D341Med (cell line): ENCODE data around the gene CNTRL.

ENCODE experiments used
- DNase-seq: peaks from one replicate; pipeline ENCODE4 v3.0.0; 2012; ENCODE audit warnings: low spot score

Gene CNTRL

DNA sequence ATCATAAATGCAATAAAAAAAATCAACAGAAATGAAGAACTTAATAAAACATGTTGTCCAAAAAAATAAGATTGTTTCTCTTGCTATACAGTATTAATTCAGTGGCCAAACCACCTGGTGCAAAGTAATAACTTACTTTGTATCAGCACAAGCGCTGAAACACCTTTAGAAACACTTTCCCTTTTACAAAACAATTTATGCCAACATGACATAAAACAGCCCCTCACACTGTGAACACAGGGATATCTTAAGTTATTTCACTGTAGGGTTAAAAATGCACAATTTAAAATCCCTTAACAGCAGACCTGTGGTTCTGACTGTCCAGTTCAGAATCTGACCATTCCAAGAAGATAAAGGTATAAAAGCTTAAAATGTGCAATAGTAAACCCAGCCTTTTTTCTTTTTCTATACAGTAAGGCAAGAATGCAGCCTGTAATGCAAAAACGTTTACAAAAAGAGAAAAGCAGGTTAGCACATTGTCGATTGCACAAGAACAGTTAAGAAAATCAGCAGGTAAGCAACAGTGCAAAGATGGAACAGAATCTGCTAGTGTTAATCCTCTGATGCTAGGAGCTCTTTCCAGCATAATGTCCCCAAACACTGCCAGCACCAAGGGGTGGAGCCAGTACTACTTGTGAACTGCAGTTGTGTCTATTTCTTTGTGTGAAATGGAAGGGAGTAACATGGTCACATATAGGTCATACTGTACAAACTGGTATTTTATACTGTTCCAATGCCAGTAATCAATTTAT is 105.4 kb downstream of the CNTRL start:
- no peak for DNase-seq

DNA sequence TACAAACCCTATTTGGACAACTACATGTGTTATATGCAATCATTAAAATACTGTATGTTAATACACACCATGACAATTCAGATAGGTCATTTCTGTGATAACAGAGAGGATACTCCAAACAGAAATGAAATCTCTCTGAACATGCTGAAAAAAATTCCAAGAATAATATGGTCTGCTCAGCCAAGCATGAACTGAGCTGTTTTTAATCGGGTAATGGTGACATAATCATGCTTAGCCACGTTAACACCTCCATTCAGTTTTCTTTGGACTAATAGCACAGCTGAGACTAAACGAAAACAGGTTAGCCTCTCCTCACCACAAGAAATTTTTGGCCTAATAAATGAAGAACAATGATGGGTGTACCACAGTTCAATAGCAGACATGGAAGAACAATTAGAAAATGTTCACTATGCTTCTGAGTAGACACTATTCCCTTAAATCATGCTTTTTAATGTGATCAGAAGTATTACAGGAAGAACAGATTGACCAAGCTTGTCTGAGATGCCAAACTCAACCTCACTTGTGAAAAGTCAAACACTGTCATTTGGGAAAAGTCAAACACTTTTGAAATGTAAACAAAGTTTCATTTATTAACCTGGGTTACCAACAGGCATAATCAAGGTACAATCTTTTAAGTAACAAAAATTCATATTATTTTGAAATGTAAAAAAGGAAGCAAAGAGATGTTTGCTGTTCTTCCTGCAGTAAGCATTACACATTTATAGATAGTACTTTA is 107.5 kb downstream of the CNTRL start:
- DNase-seq, result peak; percentile 45

DNA sequence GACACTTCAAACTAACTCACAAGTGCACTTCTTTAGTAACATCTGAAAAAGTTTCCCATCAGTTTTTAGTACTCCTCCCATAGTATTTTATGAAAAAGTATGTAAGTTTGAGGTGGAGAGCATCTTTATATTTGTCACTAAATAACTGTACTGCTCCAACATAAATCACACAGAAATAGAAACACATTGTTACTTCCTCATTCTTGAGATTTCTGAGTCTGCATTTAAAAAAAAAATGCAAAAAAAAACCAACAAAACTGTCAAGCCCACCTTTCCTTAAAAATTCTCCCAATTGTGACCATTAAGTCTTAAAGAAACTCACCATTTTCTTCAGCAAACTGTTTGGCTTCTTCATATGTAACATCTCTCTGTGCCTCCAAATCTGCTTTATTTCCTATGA is 108.2 kb downstream of the CNTRL start:
- DNase-seq, result no peak

DNA sequence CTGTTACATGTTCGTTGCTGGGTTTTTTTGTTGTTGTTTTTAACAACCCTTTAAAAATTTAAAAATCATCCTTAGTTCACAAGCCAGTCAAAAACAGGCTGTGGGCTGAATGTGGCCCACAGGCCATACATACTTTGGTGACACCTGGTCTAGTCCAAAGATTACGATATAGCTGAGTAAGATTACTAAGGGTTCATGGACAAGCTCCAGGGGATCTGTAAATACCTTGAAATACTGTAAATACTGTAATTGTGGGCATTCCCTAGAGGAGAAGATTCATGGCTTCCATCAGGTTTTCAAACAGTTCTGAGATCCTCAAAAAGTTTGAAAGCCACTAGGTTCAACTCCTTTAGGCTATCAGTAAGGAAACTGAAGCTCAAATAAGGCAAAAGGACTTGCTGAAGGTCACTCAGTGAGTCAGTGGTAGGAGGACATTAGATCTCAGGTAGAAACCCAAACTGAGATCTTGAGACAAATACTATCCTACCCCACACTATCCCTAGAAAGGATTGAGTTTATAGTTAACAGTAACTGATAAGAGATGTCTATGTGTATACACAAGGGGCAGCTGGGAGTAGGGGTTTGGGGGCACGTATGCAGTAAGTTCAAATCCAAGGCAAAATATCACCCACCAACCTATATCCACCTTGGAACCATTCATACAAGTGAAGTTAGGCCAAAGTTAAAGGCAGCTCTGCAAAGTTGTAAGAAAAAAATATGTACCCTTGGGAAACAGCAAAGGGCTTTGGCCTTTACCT is 109.1 kb downstream of the CNTRL start:
- no peak for DNase-seq

DNA sequence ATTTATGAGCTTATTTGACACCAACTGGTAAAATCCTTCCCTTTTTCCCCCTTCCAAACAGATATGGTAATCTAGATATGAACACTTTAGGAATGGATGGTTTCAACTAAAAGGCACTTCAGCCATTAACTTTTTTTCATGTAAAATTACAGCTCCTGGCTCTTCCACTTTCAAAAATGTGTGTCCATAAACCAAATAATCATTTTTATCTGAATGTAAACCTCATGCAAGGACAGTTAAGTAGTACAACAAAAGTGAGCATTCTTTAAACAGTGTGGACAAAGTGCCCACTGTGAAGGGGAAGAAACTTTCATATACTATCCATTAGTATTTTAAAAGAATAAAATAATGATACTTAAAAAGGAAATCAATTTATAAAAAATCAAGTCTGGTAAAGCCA is 109.7 kb downstream of the CNTRL start:
- DNase-seq, result no peak

DNA sequence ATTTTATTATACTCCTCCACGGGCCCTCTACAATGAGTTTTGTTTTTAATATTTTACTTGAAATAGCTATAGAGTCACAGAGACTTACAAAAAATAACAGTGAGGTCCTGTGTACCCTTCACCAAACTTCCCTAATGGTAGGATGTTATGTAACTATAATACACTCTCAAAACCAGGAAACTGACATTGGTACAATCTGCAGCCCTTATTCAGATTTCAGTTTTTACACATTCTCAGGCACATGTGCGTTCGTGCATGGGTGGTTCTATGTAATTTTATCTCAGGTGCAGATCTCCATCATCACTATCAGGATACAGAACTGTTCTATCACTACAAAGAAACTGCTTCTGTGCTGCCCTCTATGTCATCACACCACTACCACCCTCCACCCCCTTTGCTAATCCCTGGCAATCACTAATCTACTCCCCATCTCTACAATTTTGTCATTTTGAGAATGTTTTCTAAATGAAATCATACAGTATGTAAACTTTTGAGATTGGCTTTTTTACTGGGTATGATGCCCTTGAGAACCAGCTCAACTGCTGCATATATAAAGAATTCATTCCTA is 110.5 kb downstream of the CNTRL start:
- no peak for DNase-seq

DNA sequence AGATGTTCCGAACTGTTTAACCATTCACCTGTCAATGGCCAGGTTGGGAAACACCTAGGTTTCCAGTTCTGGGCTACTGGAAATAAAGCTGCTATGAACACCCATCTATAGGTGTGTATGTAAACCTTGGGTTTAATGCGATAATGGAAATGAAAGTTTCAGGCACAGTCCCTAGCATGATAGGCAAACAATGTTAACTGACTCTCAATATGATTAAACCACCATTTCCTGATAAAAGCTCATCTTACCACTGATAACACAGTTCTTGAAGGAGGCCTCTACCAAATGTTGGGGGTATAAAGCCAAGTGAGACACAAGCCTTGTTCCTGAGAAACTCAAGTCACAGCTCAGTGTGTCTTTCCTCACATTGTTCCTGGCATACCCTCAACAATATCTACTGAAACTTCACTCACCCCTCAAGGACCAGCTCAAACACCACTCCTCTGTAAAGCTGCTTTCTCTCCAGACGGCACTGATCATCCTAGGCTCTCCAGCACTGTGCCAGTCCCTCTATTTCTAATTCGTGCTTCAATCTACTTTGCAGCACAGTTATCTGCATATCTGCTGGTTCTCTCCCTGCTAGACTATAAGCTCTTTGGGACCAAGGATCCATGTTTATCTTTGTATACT is 111.1 kb downstream of the CNTRL start:
- DNase-seq, result no peak

DNA sequence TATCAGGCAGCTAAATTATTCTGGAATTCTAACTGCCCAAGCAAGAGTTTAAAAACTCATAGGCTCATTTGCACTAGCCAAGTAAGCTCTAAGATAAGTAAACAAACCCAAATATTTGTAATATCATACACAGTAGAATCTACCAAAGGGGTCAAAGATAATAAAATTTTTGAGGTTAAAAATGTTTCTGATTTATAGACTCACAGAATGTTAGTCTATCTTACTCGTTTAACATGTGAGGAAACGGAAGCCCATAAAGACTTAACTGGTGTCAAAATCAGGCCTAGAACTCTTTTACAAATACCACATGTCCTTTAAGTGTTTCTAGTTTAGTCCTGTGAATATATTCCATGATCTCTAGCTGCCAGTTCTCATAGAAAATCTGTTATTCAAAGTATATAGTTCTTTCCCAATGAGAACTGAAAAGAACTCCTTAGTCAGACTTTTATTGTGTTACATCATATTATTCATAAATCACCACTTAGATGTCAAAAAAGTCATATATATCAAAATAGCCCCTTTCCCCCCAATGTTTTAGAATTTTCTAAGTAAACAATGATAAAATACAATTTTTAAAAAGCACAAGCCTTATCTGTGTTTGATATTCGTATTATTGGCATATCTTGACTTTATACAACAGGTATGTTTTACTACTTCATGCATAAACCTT is 113.0 kb downstream of the CNTRL start:
- DNase-seq, result no peak

DNA sequence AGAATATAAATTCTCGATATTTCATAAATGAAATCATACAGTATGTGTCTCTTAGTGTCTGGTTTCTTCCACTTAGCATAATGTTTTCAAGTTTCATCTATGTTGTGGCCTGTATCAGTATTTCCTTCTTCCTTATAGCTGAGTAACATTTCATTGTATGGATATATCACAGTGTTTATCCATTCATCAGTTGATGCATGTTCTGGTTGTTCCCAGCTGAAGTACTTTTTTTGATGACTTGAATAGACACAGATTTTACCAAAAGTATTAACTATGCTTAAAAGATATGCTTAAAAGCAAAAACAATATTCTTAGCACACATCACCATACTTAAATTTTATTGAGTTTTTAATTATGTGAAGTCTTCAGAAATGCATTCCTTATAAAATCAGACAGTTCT is 114.3 kb downstream of the CNTRL start:
- no peak for DNase-seq

DNA sequence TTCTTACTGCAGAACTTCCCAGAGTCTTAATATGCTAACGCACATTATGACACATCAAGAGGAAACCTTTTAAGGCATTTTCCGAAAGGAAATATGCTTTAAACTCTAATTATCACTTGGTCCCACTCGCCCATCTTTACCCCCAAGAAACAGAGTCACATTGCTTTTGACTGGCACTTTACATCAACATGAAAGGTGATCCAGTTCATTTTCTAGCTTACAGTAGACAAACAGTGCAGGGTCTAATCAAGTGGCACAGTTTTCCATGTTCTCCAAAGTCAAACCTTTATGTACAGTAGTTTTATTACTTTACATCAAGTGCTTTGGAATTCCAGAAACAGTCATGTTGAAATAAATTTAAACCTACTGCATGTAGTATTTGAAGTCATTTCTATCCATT is 114.9 kb downstream of the CNTRL start:
- DNase-seq, result no peak

DNA sequence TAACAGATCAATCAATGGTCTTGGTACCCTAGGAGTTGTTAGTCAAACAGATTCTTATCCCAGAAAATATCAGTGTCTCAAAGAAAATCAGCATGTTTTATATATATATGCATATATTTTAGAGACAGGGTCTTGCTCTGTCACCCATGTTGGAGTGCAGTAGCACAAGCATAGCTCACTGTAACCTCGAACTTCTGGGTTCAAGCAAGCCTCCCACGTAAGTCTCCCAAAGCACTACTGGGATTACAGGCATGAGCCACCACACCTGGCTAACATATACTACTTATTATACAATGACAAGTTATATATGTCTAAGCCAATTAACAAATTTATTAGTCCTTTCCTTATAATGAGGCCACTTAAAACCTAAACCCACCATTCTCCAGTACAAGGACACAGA is 116.5 kb downstream of the CNTRL start:
- DNase-seq, result no peak

DNA sequence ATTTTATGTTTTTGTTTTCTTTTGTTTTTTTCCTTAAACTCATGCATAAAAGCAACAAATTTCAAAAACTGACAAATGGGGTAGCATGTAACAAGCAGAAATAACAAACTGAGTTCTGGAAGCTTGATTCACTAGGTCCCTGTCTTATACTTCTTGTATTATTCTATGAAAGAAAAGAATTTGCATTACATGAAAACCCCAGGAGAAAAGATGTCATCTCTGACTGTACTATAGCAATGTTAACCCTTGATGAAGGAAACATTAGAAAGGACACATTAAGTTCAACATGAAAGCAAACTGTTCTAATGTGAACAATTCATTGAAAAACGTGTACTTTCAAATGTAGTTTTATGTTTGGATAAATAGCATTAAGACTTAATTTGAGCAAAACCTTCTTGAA is 117.8 kb downstream of the CNTRL start:
- no peak for DNase-seq

DNA sequence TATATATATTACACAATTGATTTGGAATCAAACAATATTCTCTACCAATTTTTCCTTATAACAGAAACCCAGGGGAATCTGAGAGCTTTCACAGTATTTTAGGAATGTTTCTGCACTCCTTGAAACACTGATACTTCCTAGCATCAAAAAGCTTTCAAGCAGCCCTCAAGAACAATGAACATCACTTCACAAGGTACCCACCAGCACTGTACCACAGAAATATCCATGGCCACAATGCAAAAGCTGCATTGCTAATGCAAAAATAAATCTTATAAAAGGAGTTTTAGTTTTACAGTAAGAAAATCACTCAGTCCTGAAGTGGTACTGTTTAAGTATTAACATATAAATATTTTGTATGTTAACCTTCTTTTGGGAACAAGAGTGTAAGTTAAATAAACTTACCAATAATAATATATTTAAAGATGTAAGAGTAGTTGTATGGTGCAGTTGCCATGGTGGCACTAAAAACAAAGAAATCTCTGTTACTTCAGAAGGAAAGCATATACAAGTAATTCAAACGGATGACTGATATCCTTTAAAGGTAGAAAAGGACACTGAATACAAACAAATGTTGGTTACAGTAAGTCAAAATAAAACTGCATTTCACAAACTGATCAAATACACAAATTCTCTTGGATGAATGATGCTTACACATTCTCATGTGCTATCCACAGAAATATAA is 118.3 kb downstream of the CNTRL start:
- DNase-seq, result no peak

DNA sequence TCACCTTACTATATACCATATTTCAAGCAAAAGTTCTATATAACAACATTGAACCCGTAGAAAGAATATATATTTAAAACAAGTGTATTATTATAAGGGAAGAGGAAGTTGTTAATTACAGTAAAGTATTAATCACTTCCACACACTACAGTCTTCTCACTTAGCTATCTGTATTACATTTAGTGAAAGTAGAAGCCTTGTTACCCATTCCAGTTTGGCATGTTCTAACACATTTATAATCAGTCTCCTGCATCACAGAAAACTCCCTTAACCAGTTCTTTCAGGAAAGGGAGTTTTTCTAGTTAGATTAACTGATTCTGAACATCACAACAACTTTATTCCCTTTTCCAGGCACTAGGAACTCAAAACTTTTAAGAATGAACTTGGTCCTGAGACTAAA is 120.0 kb downstream of the CNTRL start:
- DNase-seq, result no peak

DNA sequence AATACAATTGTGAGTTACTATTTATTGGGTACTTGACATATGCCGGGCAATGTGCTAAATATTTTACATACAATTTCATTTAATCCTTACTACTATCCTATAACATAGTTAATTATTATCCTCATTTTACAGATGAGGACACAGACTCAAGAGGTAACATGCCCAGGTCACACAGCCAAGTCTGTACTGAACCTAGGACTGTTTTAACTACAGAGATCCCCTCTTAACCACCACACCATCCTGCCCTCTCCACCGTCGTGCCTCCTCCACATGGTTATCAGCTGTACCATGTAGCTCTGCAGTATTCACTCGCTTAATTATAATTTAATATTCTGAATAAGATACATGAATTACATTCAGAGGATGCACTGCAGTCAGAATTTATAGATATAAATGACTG is 121.6 kb downstream of the CNTRL start:
- DNase-seq, result no peak

DNA sequence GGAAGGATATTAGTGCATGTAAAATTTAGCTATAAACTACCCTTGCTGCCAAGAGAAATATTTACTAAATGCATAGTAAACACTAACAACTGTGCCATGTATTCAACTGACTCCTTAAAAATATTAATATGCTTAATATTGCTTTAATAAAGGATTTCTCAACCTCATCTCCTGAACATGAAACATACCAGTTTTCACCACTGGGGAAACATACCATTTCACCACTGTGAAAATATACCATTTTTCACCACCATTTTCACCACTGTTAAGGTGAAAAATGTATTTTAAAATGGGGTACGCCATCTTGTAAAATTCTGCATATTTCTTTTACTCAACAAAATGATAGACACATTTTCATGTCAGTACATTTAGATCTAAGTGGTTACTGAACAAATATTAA is 122.4 kb downstream of the CNTRL start:
- no peak for DNase-seq

DNA sequence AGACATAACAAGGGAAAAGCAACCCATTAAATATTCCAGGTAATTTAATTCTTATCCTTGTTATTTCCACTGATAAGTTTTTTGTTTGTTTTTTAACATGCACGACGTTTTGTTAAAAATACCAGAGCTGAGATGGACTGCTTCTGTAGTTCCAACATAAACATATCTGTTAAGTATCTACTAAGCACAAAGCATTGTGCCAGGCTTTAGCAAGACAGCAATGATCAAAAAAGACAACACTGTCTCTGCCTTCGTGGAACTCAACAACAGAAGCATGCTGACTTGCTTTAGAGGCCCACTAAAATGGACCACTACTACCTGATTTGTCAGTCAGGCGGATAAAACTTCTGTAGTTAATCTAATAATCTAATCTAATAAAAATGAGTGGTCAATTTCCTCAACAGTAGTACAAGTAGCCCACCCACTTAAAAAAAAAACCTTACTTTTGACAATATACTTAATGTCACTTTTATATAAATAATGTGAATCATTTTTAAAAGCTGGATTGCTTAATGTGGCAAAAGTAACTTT is 123.8 kb downstream of the CNTRL start:
- DNase-seq, result no peak

DNA sequence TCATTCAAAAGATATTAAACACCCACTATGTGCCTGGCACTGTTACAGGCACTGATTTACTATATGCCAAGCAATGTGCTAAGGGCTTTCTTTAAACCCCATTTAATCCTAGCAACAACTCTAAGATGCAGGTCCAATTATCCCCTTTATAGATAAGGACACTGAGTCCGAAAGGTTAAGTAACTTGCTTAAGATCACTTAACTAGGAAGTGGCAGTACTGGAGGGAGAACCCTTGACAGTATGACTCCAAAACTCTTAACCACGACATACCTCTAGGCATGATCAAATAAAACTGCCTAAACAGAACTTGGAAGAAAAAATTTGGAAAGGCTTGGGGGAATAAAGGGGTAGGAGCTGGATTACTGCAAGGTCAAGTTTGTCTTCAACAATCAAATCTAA is 125.2 kb downstream of the CNTRL start:
- DNase-seq, result no peak

DNA sequence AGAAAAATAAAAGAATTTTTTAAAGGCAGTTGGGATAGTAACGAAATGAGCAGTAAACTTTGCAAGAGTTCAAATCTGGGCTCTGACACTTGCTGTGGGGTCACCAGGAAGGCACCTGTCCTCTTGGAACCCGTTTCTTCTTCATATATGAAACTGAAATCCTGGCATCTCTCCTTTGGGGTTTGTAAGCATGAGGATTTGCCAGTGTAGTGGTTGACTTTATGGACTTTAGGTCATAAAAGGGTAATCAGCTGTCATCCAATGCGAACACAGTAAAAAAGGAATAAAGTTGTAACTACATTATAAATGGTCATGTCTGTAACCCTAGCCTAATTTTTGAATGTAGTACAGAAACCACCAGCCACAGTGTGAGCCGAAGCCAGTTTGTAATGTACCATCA is 125.6 kb downstream of the CNTRL start:
- DNase-seq, result no peak

DNA sequence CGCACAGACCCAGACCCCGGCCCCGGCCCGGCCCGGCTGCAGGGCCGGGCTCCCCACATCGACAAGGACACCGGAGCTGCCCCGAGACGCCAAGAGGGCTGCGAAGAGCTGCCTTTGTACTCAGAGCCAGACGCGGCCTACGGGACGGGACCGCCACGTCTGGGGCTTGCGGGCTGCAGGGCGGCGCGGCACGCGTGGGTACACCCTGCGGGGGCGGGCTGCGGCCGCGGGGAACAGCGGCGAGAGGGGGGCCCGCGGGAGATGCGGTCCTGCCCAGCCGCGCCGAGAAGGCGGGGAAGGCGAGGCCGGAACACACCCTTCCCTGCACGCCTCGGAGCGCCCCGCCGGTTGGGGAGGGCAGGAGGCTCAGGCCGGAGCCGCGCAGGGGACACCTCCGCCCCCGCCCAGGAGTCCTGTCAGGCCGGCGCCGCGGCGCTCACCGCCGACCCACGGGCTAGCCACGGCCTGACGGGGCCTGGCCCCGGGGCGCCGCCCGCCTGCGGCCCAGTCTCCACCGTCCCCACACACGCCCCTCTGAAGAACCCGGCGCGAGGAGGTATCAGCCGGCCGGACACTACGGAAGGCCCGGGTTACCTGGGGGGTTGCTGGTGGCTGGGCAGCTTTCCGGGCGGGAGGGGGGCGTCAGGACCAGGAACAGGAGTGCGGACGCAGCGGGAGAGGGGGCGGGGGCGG is 126.4 kb downstream of the CNTRL start:
- peak; percentile 58 for DNase-seq
